ENCODE measurements around the gene YPEL1.

- no peak for TF ChIP-seq TAF1 (CRISPR knock-in tag; IDR thresholded peaks at IDR 0.05)
- no peak for TF ChIP-seq ATF2 (CRISPR knock-in tag; IDR thresholded peaks at IDR 0.05)
Observed at GRCh38 chr22:21672107-21672629, 63.4 kb downstream of the YPEL1 start.

All from HepG2 (cell line).